Right lobe of liver (tissue), 6 donors: ENCODE measurements around the gene DDR2. TPM values are rescaled to one million over a fixed set of nuclear protein-coding genes. Genes with fewer than 3 reads are reported as not detected.

Experiments
- ATAC-seq, 4 donors: fragments of 200-7000 bp; cut with Tn5 transposase; one replicate each; pipeline ENCODE4 v1.9.1; 2020; ENCODE audit warnings: mild to moderate bottlenecking in 4 of 4, moderate library complexity in 4 of 4
- DNase-seq, 3 donors: peaks; one replicate each; pipeline ENCODE4 v3.0.0-alpha.2; 2020
- H3K27ac ChIP-seq, 3 donors: fragments of 200-600 bp; one replicate each; pipeline ENCODE4 v1.8.0; 2022
- H3K27me3 ChIP-seq, 2 donors: fragments of 200-600 bp; one replicate each; pipeline ENCODE4 v1.8.0; 2022
- H3K36me3 ChIP-seq, 4 donors: fragments of 200-600 bp; sonication (generic) in 1 of 4; one replicate each; pipeline versions ENCODE4 v1.5.1 to v1.8.0; 2017 to 2022; ENCODE audit warnings: control low read depth in 1 of 4
- H3K4me1 ChIP-seq, 4 donors: fragments of 200-600 bp; sonication (generic) in 1 of 4; one replicate each; pipeline versions ENCODE4 v1.5.1 to v1.8.0; 2017 to 2022; ENCODE audit warnings: control low read depth in 1 of 4
- H3K4me3 ChIP-seq, 3 donors: fragments of 200-600 bp; one replicate each; pipeline ENCODE4 v1.8.0; 2022
- H3K9me3 ChIP-seq, 4 donors: fragments of 200-600 bp; sonication (generic) in 1 of 4; one replicate each; pipeline versions ENCODE4 v1.5.1 to v1.8.0; 2017 to 2022; ENCODE audit warnings: control low read depth in 1 of 4
- CTCF ChIP-seq, 4 donors: fragments of 200-600 bp in 3 of 4; fragments of 450-650 bp in 1 of 4; IDR thresholded peaks; one replicate each; pipeline versions ENCODE4 v1.5.1 to v1.8.0; 2016 to 2022; ENCODE audit warnings: antibody characterized with exemption in 4 of 4, mild to moderate bottlenecking in 2 of 4
- POLR2A ChIP-seq: fragments of 450-650 bp; IDR thresholded peaks from one replicate; pipeline ENCODE4 v1.6.1; 2017; ENCODE audit warnings: antibody characterized with exemption, mild to moderate bottlenecking
- WGBS: methylation state at CpG from one replicate; pipeline ENCODE4 v1.1.6; 2018; ENCODE audit warnings: low coverage, low lambda C conversion rate; ENCODE audit not compliant: insufficient coverage; ENCODE audit errors: missing lambda C conversion rate; 5-methylcytosine and 5-hydroxymethylcytosine counted together
- intact Hi-C, 2 donors: fragments of 100-400 bp; cut with DNase I; formaldehyde crosslinking; loops; one replicate each; pipeline versions ENCODE4 v1.11.2 to v1.14.1; 2022
- total RNA-seq, 6 experiments: library from RNA; depleted of rRNA in 2 of 6; stranded (reverse); fragments of >200 nt in 2 of 6; fragmentation: NEBNext Ultra II Directional in 3 of 6; extraction: Animal tissue kit (Norgen Biotek cat#: 25700) in 3 of 6; gene quantifications; one replicate each; pipeline versions ENCODE4 v1.1.0 to v1.2.4, GENCODE V29; 2016 to 2023
- donor health status: DM: no; HTN: yes; CAD: no.
- donor health status: DM: no; HTN: no; CAD: no.
- donor health status: DM: no; HTN: no; CAD: no.
- donor health status: DM: no; HTN: yes; CAD: no.
- donor health status: DM: no; HTN: yes; CAD: no.

Gene DDR2
- total RNA-seq, 6 experiments from 2014 or later, result 2.7 to 4.7 (median 3.1) TPM

- TF ChIP-seq CTCF (IDR thresholded peaks at IDR 0.05), result no peak
- no peak for TF ChIP-seq POLR2A
- Histone ChIP-seq H3K4me3 (no peak overlapping the region), H3K27me3 (no peaks in the 10 kb centered on the region), H3K9me3 (no peaks in the 10 kb centered on the region), H3K27ac (no peak overlapping the region), H3K4me1 (peaks cover 0 to 16% (median 0%) of the 10 kb centered on the region in 4 donors), H3K36me3 (no peaks in the 10 kb centered on the region)
- ATAC-seq, result no peak
- 83% methylated on average over 3 of the region's 3 CpGs for WGBS
- no peak for DNase-seq
- intact Hi-C loops, result no loop called here
Measured at GRCh38 chr1:162823231-162823630, 191.0 kb downstream of the DDR2 start.

GRCh38 chr1:162823771-162824525 lies 191.7 kb downstream of the DDR2 start:
- H3K4me3 ChIP-seq, result no peak overlapping the region
- no peak for ATAC-seq
- no peaks in the 10 kb centered on the region for H3K36me3 ChIP-seq
- H3K4me1 ChIP-seq, result peaks cover 0 to 16% (median 0%) of the 10 kb centered on the region in 4 donors
- WGBS, result 47% methylated on average over 2 of the region's 2 CpGs
- no peak overlapping the region for H3K27ac ChIP-seq
- intact Hi-C loops, result no loop called here
- DNase-seq, result no peak
- no peaks in the 10 kb centered on the region for H3K27me3 ChIP-seq
- TF ChIP-seq CTCF (IDR thresholded peaks at IDR 0.05) (no peak), POLR2A (no peak)
- no peaks in the 10 kb centered on the region for H3K9me3 ChIP-seq

GRCh38 chr1:162829268-162829667 lies 197.0 kb downstream of the DDR2 start:
- H3K27me3 ChIP-seq, result no peaks in the 10 kb centered on the region
- WGBS, result 100% methylated on average over 1 of the region's 1 CpG
- H3K4me3 ChIP-seq, result no peak overlapping the region
- ATAC-seq, result no peak
- TF ChIP-seq POLR2A, result no peak
- no peak for TF ChIP-seq CTCF (IDR thresholded peaks at IDR 0.05)
- no peaks in the 10 kb centered on the region for H3K9me3 ChIP-seq
- intact Hi-C loops, result no loop called here
- DNase-seq, result no peak
- H3K36me3 ChIP-seq, result no peaks in the 10 kb centered on the region
- H3K27ac ChIP-seq, result no peak overlapping the region
- no peaks in the 10 kb centered on the region for H3K4me1 ChIP-seq

- no peak for TF ChIP-seq POLR2A
- TF ChIP-seq CTCF (IDR thresholded peaks at IDR 0.05), result no peak
- ATAC-seq (no peak), DNase-seq (no peak)
- H3K4me1 ChIP-seq, result no peaks in the 10 kb centered on the region
- no peaks in the 10 kb centered on the region for H3K36me3 ChIP-seq
- no peaks in the 10 kb centered on the region for H3K9me3 ChIP-seq
- H3K4me3 ChIP-seq, result no peak overlapping the region
- no peaks in the 10 kb centered on the region for H3K27me3 ChIP-seq
- H3K27ac ChIP-seq, result no peak overlapping the region
- WGBS, result 95% methylated on average over 3 of the region's 3 CpGs
- intact Hi-C loops, result no loop called here
Measured at GRCh38 chr1:162832470-162832869, 200.2 kb downstream of the DDR2 start.
